ENCODE results near the gene IFIT1B.
A peak's percentile ranks its signal among the peaks of the same experiment; 100 is the strongest.
"Not testable (repeated sequence)": the region's sequence is repeated elsewhere in the genome, so short reads cannot be mapped to it uniquely, and the experiment has no call there.

The IFIT1B gene

GRCh38 chr10:89384474-89385340, 6.9 kb downstream of the IFIT1B start:
- DNase-seq, result no peak

GRCh38 chr10:89388806-89389205, 10.9 kb downstream of the IFIT1B start:
- DNase-seq, result no peak

GRCh38 chr10:89389254-89389653, 11.4 kb downstream of the IFIT1B start:
- DNase-seq, result no peak

GRCh38 chr10:89390476-89391225, 12.8 kb downstream of the IFIT1B start:
- DNase-seq, result no peak

GRCh38 chr10:89391226-89391576, 13.3 kb downstream of the IFIT1B start:
- DNase-seq, result not testable (repeated sequence)

- DNase-seq, result peak; percentile 32
Measured at GRCh38 chr10:89391907-89392756, 14.3 kb downstream of the IFIT1B start, which contains the start of gene IFIT1. Gene IFIT1, plus strand, starts transcription at chr10:89392623. Its CDS starts 90 bp downstream, at chr10:89392713.

- no peak for DNase-seq
Measured at GRCh38 chr10:89392974-89393373, 15.1 kb downstream of the IFIT1B start.

- DNase-seq, result no peak
Measured at GRCh38 chr10:89393898-89394297, 16.0 kb downstream of the IFIT1B start.

- no peak for DNase-seq
Measured at GRCh38 chr10:89395141-89395540, 17.3 kb downstream of the IFIT1B start.

- DNase-seq, result no peak
Measured at GRCh38 chr10:89398003-89398749, 20.3 kb downstream of the IFIT1B start.

- no peak for DNase-seq
Measured at GRCh38 chr10:89399956-89400355, 22.1 kb downstream of the IFIT1B start.

GRCh38 chr10:89403043-89403442, 25.2 kb downstream of the IFIT1B start:
- no peak for DNase-seq

- no peak for DNase-seq
Measured at GRCh38 chr10:89404104-89405047, 26.5 kb downstream of the IFIT1B start.

GRCh38 chr10:89406178-89406577, 28.3 kb downstream of the IFIT1B start:
- DNase-seq, result not testable (repeated sequence)

GRCh38 chr10:89407792-89408191, 29.9 kb downstream of the IFIT1B start:
- not testable (repeated sequence) for DNase-seq

- DNase-seq, result not testable (repeated sequence)
Measured at GRCh38 chr10:89409282-89409681, 31.4 kb downstream of the IFIT1B start.

- DNase-seq, result not testable (repeated sequence)
Measured at GRCh38 chr10:89410551-89410950, 32.7 kb downstream of the IFIT1B start.

GRCh38 chr10:89411135-89411534, 33.3 kb downstream of the IFIT1B start:
- DNase-seq, result not testable (repeated sequence)

GRCh38 chr10:89412276-89412675, 34.4 kb downstream of the IFIT1B start:
- DNase-seq, result not testable (repeated sequence)

- DNase-seq, result no peak
Measured at GRCh38 chr10:89413398-89413912, 35.6 kb downstream of the IFIT1B start.

All from 8988T (cell line).